ENCODE measurements around the gene RSRC2. TPM values are rescaled to one million over a fixed set of nuclear protein-coding genes. Genes with fewer than 3 reads are reported as not detected.
A peak's percentile ranks its signal among the peaks of the same experiment; 100 is the strongest.

Gene RSRC2
- total RNA-seq, 1 donor from 2014 or later: 67.9 TPM

DNA sequence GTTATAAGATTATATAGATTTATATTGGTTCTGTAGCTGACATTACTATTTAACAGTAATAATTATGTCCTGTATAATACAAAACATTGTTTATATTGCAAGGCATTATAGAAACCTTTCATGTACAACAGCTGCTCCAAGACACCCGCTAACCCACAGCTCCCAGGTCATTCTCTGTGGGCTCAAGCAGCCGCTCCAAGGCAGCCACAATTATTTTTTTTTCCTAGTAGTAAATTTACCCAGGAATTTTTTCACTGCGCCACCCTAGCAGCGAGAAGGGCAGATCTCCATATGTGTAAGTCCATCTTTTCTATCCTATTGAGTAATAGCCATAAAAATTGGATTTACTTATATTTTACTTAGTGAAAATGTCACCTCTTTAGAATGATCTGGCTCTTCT lies 36.6 kb upstream of the RSRC2 start:
- Mint-ChIP-seq H3K9me3 (ENCODE audit: unreplicated experiment) (no peaks in the 10 kb centered on the region), H3K27ac (ENCODE audit: unreplicated experiment) (no peak overlapping the region), H3K27me3 (ENCODE audit: unreplicated experiment) (no peaks in the 10 kb centered on the region), H3K4me3 (ENCODE audit: unreplicated experiment) (no peak overlapping the region), H3K36me3 (ENCODE audit: unreplicated experiment) (peaks cover 13% of the 10 kb centered on the region), H3K4me1 (ENCODE audit: unreplicated experiment) (no peaks in the 10 kb centered on the region)
- DNase-seq (ENCODE audit: extremely low spot score, unreplicated experiment): no peak
- TF ChIP-seq, protein P1, sequence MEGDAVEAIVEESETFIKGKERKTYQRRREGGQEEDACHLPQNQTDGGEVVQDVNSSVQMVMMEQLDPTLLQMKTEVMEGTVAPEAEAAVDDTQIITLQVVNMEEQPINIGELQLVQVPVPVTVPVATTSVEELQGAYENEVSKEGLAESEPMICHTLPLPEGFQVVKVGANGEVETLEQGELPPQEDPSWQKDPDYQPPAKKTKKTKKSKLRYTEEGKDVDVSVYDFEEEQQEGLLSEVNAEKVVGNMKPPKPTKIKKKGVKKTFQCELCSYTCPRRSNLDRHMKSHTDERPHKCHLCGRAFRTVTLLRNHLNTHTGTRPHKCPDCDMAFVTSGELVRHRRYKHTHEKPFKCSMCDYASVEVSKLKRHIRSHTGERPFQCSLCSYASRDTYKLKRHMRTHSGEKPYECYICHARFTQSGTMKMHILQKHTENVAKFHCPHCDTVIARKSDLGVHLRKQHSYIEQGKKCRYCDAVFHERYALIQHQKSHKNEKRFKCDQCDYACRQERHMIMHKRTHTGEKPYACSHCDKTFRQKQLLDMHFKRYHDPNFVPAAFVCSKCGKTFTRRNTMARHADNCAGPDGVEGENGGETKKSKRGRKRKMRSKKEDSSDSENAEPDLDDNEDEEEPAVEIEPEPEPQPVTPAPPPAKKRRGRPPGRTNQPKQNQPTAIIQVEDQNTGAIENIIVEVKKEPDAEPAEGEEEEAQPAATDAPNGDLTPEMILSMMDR (IDR thresholded peaks at IDR 0.05): no peak

DNA sequence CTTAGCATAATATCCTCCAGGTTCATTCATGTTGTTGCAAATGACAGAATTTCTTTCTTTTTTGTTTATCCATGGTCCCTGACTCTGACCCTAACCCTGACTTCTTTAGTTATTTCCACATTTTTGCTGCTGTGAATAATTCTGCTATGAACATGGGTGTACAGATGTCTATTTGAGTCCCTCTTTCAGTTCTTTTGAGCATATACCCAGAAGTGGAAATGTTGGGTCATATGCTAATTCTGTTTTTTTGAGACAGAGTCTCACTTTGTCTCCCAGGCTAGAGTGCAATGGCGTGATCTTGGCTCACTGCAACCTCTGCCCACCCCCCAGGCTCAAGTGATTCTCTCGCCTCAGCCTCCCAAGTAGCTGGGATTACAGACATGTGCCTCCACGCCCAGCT lies 33.4 kb upstream of the RSRC2 start:
- Mint-ChIP-seq H3K4me1 (ENCODE audit: unreplicated experiment) (no peaks in the 10 kb centered on the region), H3K9me3 (ENCODE audit: unreplicated experiment) (no peaks in the 10 kb centered on the region), H3K4me3 (ENCODE audit: unreplicated experiment) (no peak overlapping the region), H3K27ac (ENCODE audit: unreplicated experiment) (no peak overlapping the region), H3K27me3 (ENCODE audit: unreplicated experiment) (no peaks in the 10 kb centered on the region), H3K36me3 (ENCODE audit: unreplicated experiment) (peaks cover 11% of the 10 kb centered on the region)
- DNase-seq (ENCODE audit: extremely low spot score, unreplicated experiment): peak; percentile 49
- TF ChIP-seq, protein P1 (IDR thresholded peaks at IDR 0.05): no peak

DNA sequence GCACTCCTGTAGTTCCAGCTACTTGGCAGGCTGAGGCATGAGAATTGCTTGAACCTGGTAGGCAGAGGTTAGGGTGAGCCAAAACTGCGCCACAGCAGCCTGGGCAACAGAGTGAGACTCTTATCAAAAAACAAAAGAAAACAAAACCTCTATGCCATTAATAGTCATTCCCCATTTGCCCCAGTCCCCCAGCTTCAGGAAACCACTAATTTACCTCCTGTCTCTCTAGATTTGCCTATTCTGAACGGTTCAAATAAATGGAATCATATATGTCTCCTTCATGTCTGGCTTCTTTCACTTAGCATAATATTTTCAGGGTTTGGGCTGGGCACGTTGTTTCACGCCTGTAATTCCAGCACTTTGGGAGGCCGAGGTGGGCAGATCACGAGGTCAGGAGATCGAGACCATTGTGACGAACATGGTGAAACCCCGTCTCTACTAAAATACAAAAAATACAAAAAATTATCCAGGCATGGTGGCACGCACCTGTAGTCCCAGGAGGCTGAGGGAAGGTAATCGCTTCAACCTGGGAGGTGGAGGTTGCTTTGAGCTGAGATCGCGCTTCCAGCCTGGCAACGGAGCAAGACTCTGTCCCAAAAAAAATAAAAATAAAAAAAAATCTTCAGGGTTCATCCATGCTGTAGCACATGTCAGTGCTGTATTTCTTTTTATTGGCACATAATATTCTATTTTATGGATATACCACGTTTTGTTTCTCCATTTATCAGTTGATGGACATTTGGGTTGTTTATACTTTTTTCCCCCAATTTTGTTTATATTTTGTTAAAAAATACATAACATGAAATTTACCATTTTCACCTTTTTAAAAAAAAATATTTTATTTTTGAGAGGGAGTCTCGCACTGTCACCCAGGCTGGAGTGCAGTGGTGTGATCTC lies 32.3 kb upstream of the RSRC2 start:
- H3K4me3 Mint-ChIP-seq (ENCODE audit: unreplicated experiment): no peak overlapping the region
- peak; percentile 13 for DNase-seq (ENCODE audit: extremely low spot score, unreplicated experiment)

DNA sequence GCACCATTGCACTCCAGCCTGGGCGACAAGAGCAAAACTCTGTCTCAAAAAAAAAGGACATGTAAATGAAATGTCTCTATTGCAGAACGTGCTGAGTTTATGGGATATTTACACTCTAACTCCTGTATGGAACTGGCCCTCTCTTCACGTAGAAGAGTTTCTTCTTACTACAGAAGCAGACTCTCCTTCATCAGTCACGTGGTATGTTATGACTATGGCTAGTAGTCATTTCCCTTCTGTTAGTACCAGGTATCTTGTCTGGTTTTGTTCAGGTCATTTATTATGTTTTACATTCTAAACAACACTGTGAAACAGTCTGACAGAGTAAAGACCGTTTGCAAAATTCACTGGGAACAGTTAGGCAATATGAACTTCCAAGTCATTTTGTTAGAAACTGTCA lies 20.6 kb upstream of the RSRC2 start:
- no peak overlapping the region for H3K27ac Mint-ChIP-seq (ENCODE audit: unreplicated experiment)
- no peak overlapping the region for H3K4me3 Mint-ChIP-seq (ENCODE audit: unreplicated experiment)
- H3K27me3 Mint-ChIP-seq (ENCODE audit: unreplicated experiment): no peaks in the 10 kb centered on the region
- no peaks in the 10 kb centered on the region for H3K4me1 Mint-ChIP-seq (ENCODE audit: unreplicated experiment)
- H3K9me3 Mint-ChIP-seq (ENCODE audit: unreplicated experiment): no peaks in the 10 kb centered on the region
- peaks cover 5% of the 10 kb centered on the region for H3K36me3 Mint-ChIP-seq (ENCODE audit: unreplicated experiment)
- no peak for DNase-seq (ENCODE audit: extremely low spot score, unreplicated experiment)
- TF ChIP-seq, protein P1 (IDR thresholded peaks at IDR 0.05): no peak

More for the DNA sequence above, 32.3 kb upstream of the RSRC2 start:
- TF ChIP-seq, protein P1 (IDR thresholded peaks at IDR 0.05): no peak
- Mint-ChIP-seq H3K36me3 (ENCODE audit: unreplicated experiment) (peaks cover 11% of the 10 kb centered on the region), H3K27ac (ENCODE audit: unreplicated experiment) (no peak overlapping the region), H3K4me1 (ENCODE audit: unreplicated experiment) (no peaks in the 10 kb centered on the region), H3K27me3 (ENCODE audit: unreplicated experiment) (no peaks in the 10 kb centered on the region), H3K9me3 (ENCODE audit: unreplicated experiment) (no peaks in the 10 kb centered on the region)

DNA sequence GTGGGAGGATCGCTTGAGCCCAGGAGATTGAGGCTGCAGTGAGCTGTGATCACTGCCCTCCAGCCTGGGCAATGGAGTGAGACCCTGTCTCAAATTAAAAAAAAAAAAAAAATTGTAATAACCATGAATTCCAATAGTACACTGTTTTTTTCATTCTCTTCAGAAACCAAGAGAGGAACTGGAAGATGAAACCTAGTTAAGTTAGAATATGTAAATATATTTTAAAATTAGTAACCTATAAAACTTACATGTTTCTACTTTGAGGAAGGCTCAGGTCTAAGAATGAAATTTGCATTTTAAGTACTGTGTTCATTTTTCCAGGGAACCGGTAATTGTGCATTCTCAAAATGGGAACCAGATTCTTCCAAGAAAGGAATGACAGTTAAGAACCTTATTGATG lies 19.1 kb upstream of the RSRC2 start:
- H3K27me3 Mint-ChIP-seq (ENCODE audit: unreplicated experiment): no peaks in the 10 kb centered on the region

More for the DNA sequence above, 19.1 kb upstream of the RSRC2 start:
- H3K27ac Mint-ChIP-seq (ENCODE audit: unreplicated experiment): no peak overlapping the region
- H3K36me3 Mint-ChIP-seq (ENCODE audit: unreplicated experiment): peaks cover 5% of the 10 kb centered on the region
- H3K4me1 Mint-ChIP-seq (ENCODE audit: unreplicated experiment): no peaks in the 10 kb centered on the region
- no peak for DNase-seq (ENCODE audit: extremely low spot score, unreplicated experiment)
- H3K9me3 Mint-ChIP-seq (ENCODE audit: unreplicated experiment): no peaks in the 10 kb centered on the region
- no peak overlapping the region for H3K4me3 Mint-ChIP-seq (ENCODE audit: unreplicated experiment)
- TF ChIP-seq, protein P1 (IDR thresholded peaks at IDR 0.05): no peak

Data from osteocyte (in vitro differentiated cells).